Body of pancreas (tissue), 4 donors: ENCODE results near the gene USP12.

Experiments used
- POLR2A ChIP-seq, 3 donors: fragments of 450-650 bp; IDR thresholded peaks; one replicate each; pipeline ENCODE4 v1.6.1; 2016; ENCODE audit warnings: antibody characterized with exemption in 3 of 3, mild to moderate bottlenecking in 2 of 3
- TF ChIP-seq, protein P1 (sequence below), 7 experiments: fragments of 450-650 bp in 4 of 7; fragments of 200-600 bp in 3 of 7; sonication (generic) in 3 of 7; IDR thresholded peaks; one replicate each; pipeline ENCODE4 v1.5.1; 2016 to 2019; ENCODE audit warnings: antibody characterized with exemption in 7 of 7

DNA sequence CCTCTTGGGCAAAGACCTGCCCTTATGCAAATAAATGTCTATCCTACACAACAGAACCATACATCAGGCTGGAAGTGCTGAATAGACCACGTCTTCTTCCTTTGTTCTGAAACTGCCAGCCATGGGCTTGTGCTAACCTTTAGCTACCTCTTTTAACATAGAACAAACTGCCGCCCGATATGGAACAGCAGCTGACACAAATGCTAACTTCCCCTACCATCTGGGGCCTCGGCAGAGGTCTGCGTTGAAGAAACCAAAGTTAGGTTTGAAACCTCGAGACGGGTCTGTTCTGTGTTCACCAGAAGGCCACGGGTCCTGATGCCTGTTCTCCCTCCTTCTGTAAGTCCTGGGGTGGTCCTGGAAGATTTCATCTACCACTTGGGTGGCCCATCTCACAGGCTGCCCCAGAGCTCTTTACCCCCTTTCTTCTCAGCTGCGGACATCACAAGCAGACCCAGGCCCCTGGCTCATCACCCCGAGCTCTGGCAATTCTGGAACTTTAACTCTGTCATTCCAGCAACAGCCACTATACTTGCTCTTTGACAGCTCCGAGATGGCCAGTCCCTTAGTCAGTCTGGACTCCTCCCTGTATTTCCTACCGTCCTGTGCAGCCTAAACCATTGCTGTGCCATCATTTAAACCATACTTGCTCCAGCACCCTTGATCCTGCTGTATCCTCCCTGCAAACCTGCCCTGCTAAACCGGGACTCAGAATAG lies 146.7 kb downstream of the USP12 start:
- TF ChIP-seq, protein P1, sequence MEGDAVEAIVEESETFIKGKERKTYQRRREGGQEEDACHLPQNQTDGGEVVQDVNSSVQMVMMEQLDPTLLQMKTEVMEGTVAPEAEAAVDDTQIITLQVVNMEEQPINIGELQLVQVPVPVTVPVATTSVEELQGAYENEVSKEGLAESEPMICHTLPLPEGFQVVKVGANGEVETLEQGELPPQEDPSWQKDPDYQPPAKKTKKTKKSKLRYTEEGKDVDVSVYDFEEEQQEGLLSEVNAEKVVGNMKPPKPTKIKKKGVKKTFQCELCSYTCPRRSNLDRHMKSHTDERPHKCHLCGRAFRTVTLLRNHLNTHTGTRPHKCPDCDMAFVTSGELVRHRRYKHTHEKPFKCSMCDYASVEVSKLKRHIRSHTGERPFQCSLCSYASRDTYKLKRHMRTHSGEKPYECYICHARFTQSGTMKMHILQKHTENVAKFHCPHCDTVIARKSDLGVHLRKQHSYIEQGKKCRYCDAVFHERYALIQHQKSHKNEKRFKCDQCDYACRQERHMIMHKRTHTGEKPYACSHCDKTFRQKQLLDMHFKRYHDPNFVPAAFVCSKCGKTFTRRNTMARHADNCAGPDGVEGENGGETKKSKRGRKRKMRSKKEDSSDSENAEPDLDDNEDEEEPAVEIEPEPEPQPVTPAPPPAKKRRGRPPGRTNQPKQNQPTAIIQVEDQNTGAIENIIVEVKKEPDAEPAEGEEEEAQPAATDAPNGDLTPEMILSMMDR (IDR thresholded peaks at IDR 0.05): no peak
- TF ChIP-seq POLR2A (IDR thresholded peaks at IDR 0.05): no peak
